Neural cell (in vitro differentiated cells): Measurements from ENCODE around the gene ZDHHC11. TPM values are rescaled to one million over a fixed set of nuclear protein-coding genes. Genes with fewer than 3 reads are reported as not detected.
"Not testable (repeated sequence)": the region's sequence is repeated elsewhere in the genome, so short reads cannot be mapped to it uniquely, and the experiment has no call there.

ENCODE experiments used
- H2AFZ ChIP-seq: fragments of 200-600, 300-800 bp; sonication (generic), shearing (Covaris generic); 2 replicates; pipeline ENCODE4 v1.6.0; 2014; ENCODE audit warnings: low read depth, mild to moderate bottlenecking, antibody characterized with exemption, low read length, moderate library complexity
- H3F3A ChIP-seq: fragments of 200-600 bp; shearing (Covaris generic); 2 replicates; pipeline ENCODE4 v1.6.1; 2016; ENCODE audit warnings: mild to moderate bottlenecking, moderate library complexity, mixed read lengths, antibody characterized with exemption, low read length; ENCODE audit not compliant: insufficient read depth, poor library complexity, severe bottlenecking
- H3K27ac ChIP-seq: fragments of 200-600, 300-800 bp; sonication (generic), shearing (Covaris generic); 2 replicates; pipeline ENCODE4 v1.5.1; 2014; ENCODE audit warnings: mild to moderate bottlenecking, low read length, moderate library complexity
- H3K27me3 ChIP-seq: fragments of 300-800, 200-600 bp; sonication (generic), shearing (Covaris generic); 2 replicates; pipeline ENCODE4 v1.6.0; 2014; ENCODE audit warnings: mild to moderate bottlenecking, low read depth, low read length, moderate library complexity; ENCODE audit not compliant: insufficient read depth
- H3K36me3 ChIP-seq: fragments of 300-800, 200-600 bp; sonication (generic), shearing (Covaris generic); 2 replicates; pipeline ENCODE4 v1.5.1; 2014; ENCODE audit warnings: mild to moderate bottlenecking, antibody characterized with exemption, low read length, moderate library complexity; ENCODE audit not compliant: insufficient read depth
- H3K4me2 ChIP-seq: fragments of 300-800, 200-600 bp; sonication (generic), shearing (Covaris generic); 2 replicates; pipeline ENCODE4 v1.6.0; 2014; ENCODE audit warnings: mild to moderate bottlenecking, low read length
- H3K4me3 ChIP-seq: fragments of 300-800, 200-600 bp; sonication (generic), shearing (Covaris generic); 2 replicates; pipeline ENCODE4 v1.5.1; 2014; ENCODE audit warnings: mild to moderate bottlenecking, low read length, moderate library complexity
- H3K79me2 ChIP-seq: fragments of 200-600 bp; shearing (Covaris generic); replicated peaks from 2 replicates; pipeline ENCODE4 v1.6.0; 2014; ENCODE audit warnings: mild to moderate bottlenecking, low read length, moderate library complexity; ENCODE audit not compliant: insufficient read depth
- H3K9ac ChIP-seq: fragments of 300-800, 200-600 bp; sonication (generic), shearing (Covaris generic); 2 replicates; pipeline ENCODE4 v1.6.1; 2016; ENCODE audit warnings: mild to moderate bottlenecking, low read length, mixed read lengths
- H3K9me2 ChIP-seq: fragments of 200-600 bp; shearing (Covaris generic); 2 replicates; pipeline ENCODE4 v1.6.1; 2016; ENCODE audit warnings: mild to moderate bottlenecking, low read length, mixed read lengths; ENCODE audit not compliant: insufficient read depth
- H3K9me3 ChIP-seq: fragments of 200-600, 300-800 bp; sonication (generic), shearing (Covaris generic); 2 replicates; pipeline ENCODE4 v1.6.1; 2016; ENCODE audit warnings: mild to moderate bottlenecking, mixed run types, low read length, moderate library complexity, mixed read lengths
- H4K20me1 ChIP-seq: fragments of 200-600 bp; shearing (Covaris generic); 2 replicates; pipeline ENCODE4 v1.6.1; 2016; ENCODE audit warnings: mild to moderate bottlenecking, mixed run types; ENCODE audit not compliant: insufficient read depth
- CTCF ChIP-seq: fragments of 450-650 bp; IDR thresholded peaks from 2 replicates; pipeline ENCODE4 v1.5.1; 2014; ENCODE audit warnings: antibody characterized with exemption, mild to moderate bottlenecking, moderate library complexity; ENCODE audit not compliant: poor library complexity, severe bottlenecking
- EP300 ChIP-seq: fragments of 450-650 bp; conservative IDR thresholded peaks from 2 replicates; pipeline ENCODE4 v1.6.1; 2014; ENCODE audit warnings: antibody characterized with exemption, mild to moderate bottlenecking, moderate library complexity; ENCODE audit not compliant: poor library complexity, severe bottlenecking
- MXI1 ChIP-seq: fragments of 450-650 bp; conservative IDR thresholded peaks from 2 replicates; pipeline ENCODE4 v1.6.1; 2014; ENCODE audit warnings: antibody characterized with exemption, mild to moderate bottlenecking; ENCODE audit not compliant: poor library complexity, severe bottlenecking
- POLR2AphosphoS5 ChIP-seq: IDR thresholded peaks from 2 replicates; pipeline ENCODE4 v1.6.1; 2012
- RAD21 ChIP-seq: fragments of 450-650 bp; conservative IDR thresholded peaks from 2 replicates; pipeline ENCODE4 v1.6.1; 2014; ENCODE audit warnings: antibody characterized with exemption, mild to moderate bottlenecking, moderate library complexity
- REST ChIP-seq: IDR thresholded peaks from 2 replicates; pipeline ENCODE4 v1.6.1; 2012; ENCODE audit warnings: borderline replicate concordance
- SMC3 ChIP-seq: fragments of 450-650 bp; conservative IDR thresholded peaks from 2 replicates; pipeline ENCODE4 v1.6.1; 2014; ENCODE audit warnings: antibody characterized with exemption, mild to moderate bottlenecking, moderate library complexity; ENCODE audit not compliant: poor library complexity
- TAF1 ChIP-seq: IDR thresholded peaks from 2 replicates; pipeline ENCODE4 v1.6.1; 2012; ENCODE audit warnings: low read depth
- polyA plus RNA-seq: library from polyadenylated mRNA; depleted of rRNA; stranded (reverse); fragments of >200 nt; gene quantifications from 2 replicates; pipeline ENCODE4 v1.2.3, GENCODE V29; 2014

ZDHHC11 gene
- polyA plus RNA-seq, 1 donor from 2014 or later = 11.4 TPM

- H3K9ac ChIP-seq, H4K20me1 ChIP-seq, H3K27ac ChIP-seq, H3K9me2 ChIP-seq, H3K79me2 ChIP-seq, H2AFZ ChIP-seq, H3K27me3 ChIP-seq, H3F3A ChIP-seq, H3K4me3 ChIP-seq, H3K36me3 ChIP-seq, H3K9me3 ChIP-seq, H3K4me2 ChIP-seq: not testable (repeated sequence)
Measured at GRCh38 chr5:778421-778820, 72.4 kb downstream of the ZDHHC11 start.

GRCh38 chr5:777756-778161 is 73.0 kb downstream of the ZDHHC11 start:
- Histone ChIP-seq H3K9ac (no peak overlapping the region), H3K36me3 (no peaks in the 10 kb centered on the region), H3K27me3 (no peaks in the 10 kb centered on the region), H3K27ac (no peak overlapping the region), H3K79me2 (no peaks in the 10 kb centered on the region), H3K4me3 (no peak overlapping the region), H4K20me1 (no peaks in the 10 kb centered on the region), H2AFZ (no peak overlapping the region), H3K9me3 (no peaks in the 10 kb centered on the region), H3K9me2 (no peaks in the 10 kb centered on the region), H3F3A (no peaks in the 10 kb centered on the region), H3K4me2 (no peak overlapping the region)
- no peak for TF ChIP-seq TAF1
- TF ChIP-seq POLR2AphosphoS5 = no peak
- TF ChIP-seq CTCF = no peak
- TF ChIP-seq RAD21 = no peak
- TF ChIP-seq REST = no peak
- no peak for TF ChIP-seq EP300
- no peak for TF ChIP-seq SMC3
- no peak for TF ChIP-seq MXI1

GRCh38 chr5:776862-777711 is 73.7 kb downstream of the ZDHHC11 start:
- H3K27ac ChIP-seq = no peak overlapping the region
- H3K4me3 ChIP-seq = no peak overlapping the region
- H3K9me2 ChIP-seq = no peaks in the 10 kb centered on the region
- H3K9me3 ChIP-seq = no peaks in the 10 kb centered on the region
- no peaks in the 10 kb centered on the region for H3K79me2 ChIP-seq
- no peak overlapping the region for H3K4me2 ChIP-seq
- no peaks in the 10 kb centered on the region for H4K20me1 ChIP-seq
- no peak overlapping the region for H3K9ac ChIP-seq
- H3K27me3 ChIP-seq = no peaks in the 10 kb centered on the region
- H3K36me3 ChIP-seq = no peaks in the 10 kb centered on the region
- TF ChIP-seq RAD21 (no peak), EP300 (no peak)
- no peaks in the 10 kb centered on the region for H3F3A ChIP-seq
- H2AFZ ChIP-seq = no peak overlapping the region
